Panc1 (cell line): Measurements from ENCODE around the gene WNT7B. TPM values are rescaled to one million over a fixed set of nuclear protein-coding genes. Genes with fewer than 3 reads are reported as not detected.

Source experiments
- ATAC-seq: fragments of 200-7000 bp; cut with Tn5 transposase; 2 replicates; pipeline ENCODE4 v1.9.1; 2020; ENCODE audit warnings: mild to moderate bottlenecking, moderate library complexity
- BruUV-seq: library from RNA; stranded (reverse); fragments of 400-500 nt; replicated peaks from 2 replicates; lab custom pipeline; 2021; lab: Mats Ljungman, UMichigan
- CTCF ChIA-PET: fragments of 300-600 bp; sonication (Branson Sonifier 250); formaldehyde crosslinking; loops from one replicate; lab custom pipeline; 2022; ENCODE audit warnings: antibody characterized with exemption; lab: Charles Lee
- POLR2A ChIA-PET: fragments of 300-600 bp; sonication (Branson Sonifier 250); formaldehyde crosslinking; loops from one replicate; lab custom pipeline; 2022; ENCODE audit warnings: antibody characterized with exemption; lab: Charles Lee
- DNase-seq: peaks from one replicate; pipeline ENCODE4 v3.0.0-alpha.2; 2010; ENCODE audit warnings: low read depth, low spot score
- H3K27ac ChIP-seq: 2 replicates; pipeline ENCODE4 v1.5.1; 2011; ENCODE audit warnings: mild to moderate bottlenecking, low read length, inconsistent platforms
- H3K27me3 ChIP-seq: fragments of 200-500 bp; sonication (Bioruptor generic); 2 replicates; pipeline ENCODE4 v1.6.0; 2014; ENCODE audit warnings: low read length, inconsistent platforms; ENCODE audit not compliant: control insufficient read depth, insufficient read depth
- H3K36me3 ChIP-seq: fragments of 200-500 bp; sonication (Bioruptor generic); 2 replicates; pipeline ENCODE4 v1.5.1; 2014; ENCODE audit warnings: inconsistent platforms, mild to moderate bottlenecking, low read length, moderate library complexity; ENCODE audit not compliant: control insufficient read depth, insufficient read depth
- H3K4me1 ChIP-seq: 2 replicates; pipeline ENCODE4 v1.5.1; 2011; ENCODE audit warnings: inconsistent platforms, mild to moderate bottlenecking, low read length, moderate library complexity; ENCODE audit not compliant: control insufficient read depth, insufficient read depth
- H3K4me3 ChIP-seq, 2 experiments: 2 replicates each; pipeline ENCODE4 v1.5.1; 2011 to 2012; ENCODE audit warnings: low read depth in 2 of 2, low read length in 2 of 2, mild to moderate bottlenecking in 2 of 2, inconsistent platforms in 1 of 2, moderate library complexity in 1 of 2
- H3K9me3 ChIP-seq: fragments of 200-500 bp; sonication (Bioruptor generic); 2 replicates; pipeline ENCODE4 v1.5.1; 2014; ENCODE audit warnings: low read depth, mild to moderate bottlenecking, inconsistent platforms, low read length, moderate library complexity; ENCODE audit not compliant: control insufficient read depth, insufficient read depth
- POLR2AphosphoS5 ChIP-seq: IDR thresholded peaks from 2 replicates; pipeline ENCODE4 v1.6.1; 2012; ENCODE audit warnings: mild to moderate bottlenecking, low read depth, low read length, moderate library complexity
- REST ChIP-seq, 2 experiments: IDR thresholded peaks; 2 replicates each; pipeline ENCODE4 v1.6.1; 2011 to 2012; ENCODE audit warnings: low read depth in 2 of 2, control low read depth in 1 of 2, low read length in 1 of 2, mild to moderate bottlenecking in 1 of 2, moderate library complexity in 1 of 2; ENCODE audit not compliant: insufficient read depth in 1 of 2
- SIN3A ChIP-seq: IDR thresholded peaks from 2 replicates; pipeline ENCODE4 v1.6.1; 2012; ENCODE audit warnings: low read depth, mild to moderate bottlenecking, low read length, moderate library complexity, borderline replicate concordance; ENCODE audit not compliant: insufficient read depth
- TCF7L2 ChIP-seq: IDR thresholded peaks from 2 replicates; pipeline ENCODE4 v1.6.1; 2011; ENCODE audit warnings: mild to moderate bottlenecking, low read depth, low read length, inconsistent platforms
- in situ Hi-C: cut with HindIII; loops from 2 replicates; pipeline ENCODE4 v1.10.0; 2016; ENCODE audit warnings: low sequenced_read_pairs, low pct_unique_long_range_greater_than_20kb
- intact Hi-C: fragments of 100-400 bp; cut with micrococcal nuclease; formaldehyde crosslinking; loops from one replicate; pipeline ENCODE4 v1.10.0; 2022; ENCODE audit not compliant: unreplicated experiment
- total RNA-seq: library from RNA; stranded (reverse); gene quantifications from one replicate; pipeline ENCODE4 v1.2.1, GENCODE V29; 2021; ENCODE audit not compliant: unreplicated experiment
- TF ChIP-seq, protein P1 (sequence below): fragments of 450-650 bp; IDR thresholded peaks from 2 replicates; pipeline ENCODE4 v1.5.1; 2017; ENCODE audit warnings: mild to moderate bottlenecking

The WNT7B gene
- total RNA-seq, 1 experiment from 2014 or later, result 52.1 TPM

DNA sequence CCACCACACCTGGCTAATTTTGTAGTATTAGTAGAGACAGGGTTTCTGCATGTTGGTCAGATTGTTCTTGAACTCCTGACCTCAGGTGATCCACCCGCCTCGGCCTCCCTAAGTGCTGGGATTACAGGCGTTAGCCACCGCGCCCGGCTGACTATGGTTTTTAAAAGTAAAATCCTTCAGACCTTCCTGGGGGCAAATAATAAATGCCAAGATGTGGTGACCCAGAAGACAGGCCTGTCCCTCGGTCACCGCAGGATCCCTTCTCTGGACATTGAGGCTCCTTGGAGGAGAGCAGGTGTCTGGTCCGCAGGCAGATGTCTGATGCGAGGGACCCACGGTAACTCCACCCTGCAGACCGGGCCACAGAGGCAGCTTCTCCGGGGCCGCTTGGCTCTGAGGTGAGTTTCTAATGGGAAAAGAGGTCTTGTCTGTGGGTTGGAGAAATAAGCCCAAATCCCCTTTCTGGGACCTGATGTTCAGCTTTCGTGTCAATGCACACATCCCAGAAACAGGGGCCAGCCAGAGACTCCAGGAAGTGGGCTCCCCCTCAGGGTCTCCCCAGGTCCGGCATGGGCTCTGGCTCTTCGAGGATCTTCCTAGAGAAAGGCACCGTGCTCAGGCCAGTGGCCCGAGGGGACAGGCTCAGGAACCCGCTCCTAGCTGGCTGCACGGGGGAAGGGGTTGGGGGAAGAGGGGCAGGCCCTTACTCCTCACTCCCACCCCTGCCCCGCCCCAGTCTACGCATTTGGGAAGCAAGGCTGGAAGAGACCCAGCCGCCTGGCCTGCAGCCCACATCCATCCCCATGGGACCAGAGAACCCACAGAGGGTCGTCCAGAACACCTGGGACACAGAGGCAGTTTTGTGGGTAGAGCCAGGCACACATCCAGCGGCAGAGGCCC, 100.6 kb downstream of the WNT7B start:
- ChIA-PET CTCF (no interaction called here), POLR2A (no interaction called here)
- TF ChIP-seq TCF7L2, result no peak
- TF ChIP-seq, protein P1, sequence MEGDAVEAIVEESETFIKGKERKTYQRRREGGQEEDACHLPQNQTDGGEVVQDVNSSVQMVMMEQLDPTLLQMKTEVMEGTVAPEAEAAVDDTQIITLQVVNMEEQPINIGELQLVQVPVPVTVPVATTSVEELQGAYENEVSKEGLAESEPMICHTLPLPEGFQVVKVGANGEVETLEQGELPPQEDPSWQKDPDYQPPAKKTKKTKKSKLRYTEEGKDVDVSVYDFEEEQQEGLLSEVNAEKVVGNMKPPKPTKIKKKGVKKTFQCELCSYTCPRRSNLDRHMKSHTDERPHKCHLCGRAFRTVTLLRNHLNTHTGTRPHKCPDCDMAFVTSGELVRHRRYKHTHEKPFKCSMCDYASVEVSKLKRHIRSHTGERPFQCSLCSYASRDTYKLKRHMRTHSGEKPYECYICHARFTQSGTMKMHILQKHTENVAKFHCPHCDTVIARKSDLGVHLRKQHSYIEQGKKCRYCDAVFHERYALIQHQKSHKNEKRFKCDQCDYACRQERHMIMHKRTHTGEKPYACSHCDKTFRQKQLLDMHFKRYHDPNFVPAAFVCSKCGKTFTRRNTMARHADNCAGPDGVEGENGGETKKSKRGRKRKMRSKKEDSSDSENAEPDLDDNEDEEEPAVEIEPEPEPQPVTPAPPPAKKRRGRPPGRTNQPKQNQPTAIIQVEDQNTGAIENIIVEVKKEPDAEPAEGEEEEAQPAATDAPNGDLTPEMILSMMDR, result no peak
- TF ChIP-seq REST (IDR thresholded peaks at IDR 0.05; ENCODE audit: insufficient read depth in 1 of 2, low read depth in 2 of 2, low read length in 1 of 2), result no peak
- Histone ChIP-seq H3K27me3 (no peaks in the 10 kb centered on the region), H3K9me3 (peaks cover 4% of the 10 kb centered on the region; the same call in 1 of the 2 replicates), H3K4me1 (no peaks in the 10 kb centered on the region), H3K27ac (no peak overlapping the region), H3K36me3 (no peaks in the 10 kb centered on the region), H3K4me3 (no peak overlapping the region)
- in situ Hi-C loops (no loop called here), intact Hi-C loops (no loop called here)
- ATAC-seq (no peak), DNase-seq (no peak)
- BruUV-seq, result no TSS peak

DNA sequence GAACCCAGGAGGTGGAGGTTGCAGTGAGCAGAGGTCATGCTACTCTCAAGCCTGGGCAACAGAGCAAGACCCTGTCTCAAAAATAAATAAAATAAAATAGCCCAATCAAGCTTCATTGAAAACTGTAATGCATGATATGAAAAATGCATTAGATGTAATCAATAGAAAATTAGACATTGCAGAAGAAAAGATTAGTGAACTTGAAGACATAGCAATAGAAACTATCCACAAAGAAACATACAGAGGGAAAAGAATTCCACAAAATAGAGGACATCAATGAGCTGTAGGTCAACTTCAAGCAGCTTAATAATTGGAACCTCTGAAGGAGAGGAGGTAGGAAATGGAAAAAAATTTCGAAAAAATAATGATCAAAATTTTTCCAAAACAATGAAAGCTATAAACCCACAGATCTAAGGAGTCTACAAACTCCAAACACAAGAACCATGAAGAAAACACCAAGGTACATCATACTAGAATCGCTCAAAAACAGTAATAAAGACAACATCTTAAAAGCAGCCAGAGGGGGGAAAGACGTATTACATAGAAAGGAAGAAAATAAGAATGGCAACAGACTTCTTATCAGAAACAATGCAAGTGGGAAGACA, 104.2 kb downstream of the WNT7B start:
- Histone ChIP-seq H3K27me3 (no peaks in the 10 kb centered on the region), H3K4me3 (no peak overlapping the region), H3K27ac (no peak overlapping the region), H3K36me3 (no peaks in the 10 kb centered on the region), H3K4me1 (no peaks in the 10 kb centered on the region), H3K9me3 (peaks cover 4% of the 10 kb centered on the region; the same call in 1 of the 2 replicates)
- TF ChIP-seq, protein P1, result no peak
- TF ChIP-seq SIN3A, result no peak
- no peak for TF ChIP-seq REST (IDR thresholded peaks at IDR 0.05; ENCODE audit: insufficient read depth in 1 of 2, low read depth in 2 of 2, low read length in 1 of 2)
- TF ChIP-seq POLR2AphosphoS5, result no peak
- TF ChIP-seq TCF7L2, result no peak
- DNase-seq (no peak), ATAC-seq (no peak)
- ChIA-PET CTCF (no interaction called here), POLR2A (no interaction called here)
- intact Hi-C loops, result no loop called here
- in situ Hi-C loops, result no loop called here
- BruUV-seq, result no TSS peak
